HG02571 (cell line): ENCODE results near the gene HSD17B1.
"Not testable (repeated sequence)": the region's sequence is repeated elsewhere in the genome, so short reads cannot be mapped to it uniquely, and the experiment has no call there.

Experiments
- ATAC-seq: cut with Tn5 transposase; IDR thresholded peaks from one replicate; pipeline ENCODE4 v1.9.1; 2021; ENCODE audit warnings: mild to moderate bottlenecking, moderate library complexity; ENCODE audit not compliant: unreplicated experiment

HSD17B1 gene

GRCh38 chr17:42522798-42523278, 29.9 kb upstream of the HSD17B1 start:
- no peak for ATAC-seq

- no peak for ATAC-seq
Observed at GRCh38 chr17:42525221-42525620, 27.5 kb upstream of the HSD17B1 start.

GRCh38 chr17:42526031-42526444, 26.7 kb upstream of the HSD17B1 start:
- ATAC-seq: no peak

GRCh38 chr17:42527932-42528331, 24.8 kb upstream of the HSD17B1 start:
- no peak for ATAC-seq

GRCh38 chr17:42529061-42529460, 23.7 kb upstream of the HSD17B1 start:
- ATAC-seq: no peak

GRCh38 chr17:42530952-42531454, 21.7 kb upstream of the HSD17B1 start:
- ATAC-seq: no peak

GRCh38 chr17:42531455-42532354, 21.0 kb upstream of the HSD17B1 start:
- no peak for ATAC-seq

- ATAC-seq: peak; percentile 3
Observed at GRCh38 chr17:42535155-42536047, 17.3 kb upstream of the HSD17B1 start.

- ATAC-seq: peak; percentile 83
Observed at GRCh38 chr17:42536048-42536371, 16.7 kb upstream of the HSD17B1 start, which contains the start of gene NAGLU. Gene NAGLU, plus strand, starts transcription at chr17:42536241. Its CDS starts 32 bp downstream, at chr17:42536273.

GRCh38 chr17:42536372-42537155, 16.2 kb upstream of the HSD17B1 start:
- ATAC-seq: peak; percentile 46

- no peak for ATAC-seq
Observed at GRCh38 chr17:42537156-42537805, 15.4 kb upstream of the HSD17B1 start.

- ATAC-seq: no peak
Observed at GRCh38 chr17:42537826-42538451, 14.8 kb upstream of the HSD17B1 start.

GRCh38 chr17:42538482-42538881, 14.2 kb upstream of the HSD17B1 start:
- no peak for ATAC-seq

GRCh38 chr17:42540558-42540957, 12.2 kb upstream of the HSD17B1 start:
- ATAC-seq: not testable (repeated sequence)

- ATAC-seq: no peak
Observed at GRCh38 chr17:42541041-42541833, 11.5 kb upstream of the HSD17B1 start.

GRCh38 chr17:42543190-42544079, 9.3 kb upstream of the HSD17B1 start:
- no peak for ATAC-seq

- no peak for ATAC-seq
Observed at GRCh38 chr17:42544874-42545283, 7.8 kb upstream of the HSD17B1 start.
